PC-3 (cell line): ENCODE measurements around the gene MLXIPL. TPM values are rescaled to one million over a fixed set of nuclear protein-coding genes. Genes with fewer than 3 reads are reported as not detected.
"Not testable (repeated sequence)": the region's sequence is repeated elsewhere in the genome, so short reads cannot be mapped to it uniquely, and the experiment has no call there.

Experiments used
- ATAC-seq: fragments of 200-7000 bp; cut with Tn5 transposase; 2 replicates; pipeline ENCODE4 v1.9.1; 2020; ENCODE audit warnings: mild to moderate bottlenecking, moderate library complexity
- BruUV-seq: library from RNA; stranded (reverse); fragments of 400-500 nt; replicated peaks from 2 replicates; lab custom pipeline; 2021; lab: Mats Ljungman, UMichigan
- CTCF ChIA-PET: fragments of 300-600 bp; sonication (Branson Sonifier 250); formaldehyde crosslinking; loops from one replicate; lab custom pipeline; 2022; ENCODE audit warnings: antibody characterized with exemption; lab: Charles Lee
- POLR2A ChIA-PET: fragments of 300-600 bp; sonication (Branson Sonifier 250); formaldehyde crosslinking; loops from one replicate; lab custom pipeline; 2022; ENCODE audit warnings: antibody characterized with exemption; ENCODE audit not compliant: unreplicated experiment; lab: Charles Lee
- DNase-seq: peaks from one replicate; pipeline ENCODE4 v3.0.0-alpha.2; 2015
- H2AFZ ChIP-seq: fragments of 300-600 bp; sonication (generic); 2 replicates; pipeline ENCODE4 v1.6.0; 2016; ENCODE audit warnings: antibody characterized with exemption, low read length
- H3F3A ChIP-seq: fragments of 300-600 bp; sonication (generic); one replicate; pipeline ENCODE4 v1.6.0; 2017; ENCODE audit warnings: antibody characterized with exemption, low read length, control low read depth, mild to moderate bottlenecking; ENCODE audit not compliant: unreplicated experiment
- H3K27ac ChIP-seq: fragments of 300-600 bp; sonication (generic); 2 replicates; pipeline ENCODE4 v1.5.1; 2016; ENCODE audit warnings: mild to moderate bottlenecking, low read length
- H3K27me3 ChIP-seq: fragments of 300-600 bp; sonication (generic); 2 replicates; pipeline ENCODE4 v1.6.1; 2016; ENCODE audit warnings: low read length, mixed read lengths
- H3K36me3 ChIP-seq: fragments of 300-600 bp; sonication (generic); 2 replicates; pipeline ENCODE4 v1.6.1; 2016; ENCODE audit warnings: low read depth, mixed run types, low read length, mixed read lengths
- H3K4me1 ChIP-seq: fragments of 300-600 bp; sonication (generic); 2 replicates; pipeline ENCODE4 v1.5.1; 2016; ENCODE audit warnings: low read length; ENCODE audit not compliant: insufficient read depth
- H3K4me2 ChIP-seq: fragments of 300-600 bp; sonication (generic); 2 replicates; pipeline ENCODE4 v1.6.0; 2016; ENCODE audit warnings: low read length
- H3K4me3 ChIP-seq: fragments of 300-600 bp; sonication (generic); 2 replicates; pipeline ENCODE4 v1.5.1; 2016; ENCODE audit warnings: mild to moderate bottlenecking, low read length, mixed read lengths
- H3K79me2 ChIP-seq: fragments of 300-600 bp; sonication (generic); 2 replicates; pipeline ENCODE4 v1.6.1; 2017; ENCODE audit warnings: low read length, mixed read lengths
- H3K9ac ChIP-seq: fragments of 300-600 bp; sonication (generic); 2 replicates; pipeline ENCODE4 v1.6.0; 2016; ENCODE audit warnings: mild to moderate bottlenecking, low read length
- H3K9me2 ChIP-seq: fragments of 300-600 bp; sonication (generic); replicated peaks from 2 replicates; pipeline ENCODE4 v1.6.1; 2016; ENCODE audit warnings: mixed run types, low read length, mixed read lengths
- H3K9me3 ChIP-seq: fragments of 300-600 bp; sonication (generic); 2 replicates; pipeline ENCODE4 v1.6.1; 2016; ENCODE audit warnings: low read length, mixed read lengths
- H4K20me1 ChIP-seq: fragments of 300-600 bp; sonication (generic); 2 replicates; pipeline ENCODE4 v1.6.1; 2016; ENCODE audit warnings: low read length, mixed read lengths
- EZH2 ChIP-seq: fragments of 300-600 bp; sonication (generic); IDR thresholded peaks from one replicate; pipeline ENCODE4 v1.6.1; 2017; ENCODE audit warnings: antibody characterized with exemption, mild to moderate bottlenecking, low read length; ENCODE audit not compliant: unreplicated experiment
- EZH2phosphoT487 ChIP-seq: fragments of 300-600 bp; sonication (generic); IDR thresholded peaks from 2 replicates; pipeline ENCODE4 v1.6.1; 2018; ENCODE audit warnings: mild to moderate bottlenecking, antibody characterized with exemption, low read length, borderline replicate concordance
- intact Hi-C: fragments of 100-400 bp; cut with micrococcal nuclease; formaldehyde crosslinking; loops from 2 replicates; pipeline ENCODE4 v1.9.0; 2023
- total RNA-seq: library from RNA; depleted of rRNA; stranded (reverse); fragments of >200 nt; gene quantifications from 2 replicates; pipeline ENCODE4 v1.2.3, GENCODE V29; 2014
- TF ChIP-seq, protein P1 (sequence below): fragments of 300-600 bp; sonication (generic); conservative IDR thresholded peaks from 2 replicates; pipeline ENCODE4 v1.5.1; 2017; ENCODE audit warnings: antibody characterized with exemption, low read depth, mild to moderate bottlenecking, low read length

Gene MLXIPL
- total RNA-seq, 1 experiment from 2014 or later: 4.7 TPM

DNA sequence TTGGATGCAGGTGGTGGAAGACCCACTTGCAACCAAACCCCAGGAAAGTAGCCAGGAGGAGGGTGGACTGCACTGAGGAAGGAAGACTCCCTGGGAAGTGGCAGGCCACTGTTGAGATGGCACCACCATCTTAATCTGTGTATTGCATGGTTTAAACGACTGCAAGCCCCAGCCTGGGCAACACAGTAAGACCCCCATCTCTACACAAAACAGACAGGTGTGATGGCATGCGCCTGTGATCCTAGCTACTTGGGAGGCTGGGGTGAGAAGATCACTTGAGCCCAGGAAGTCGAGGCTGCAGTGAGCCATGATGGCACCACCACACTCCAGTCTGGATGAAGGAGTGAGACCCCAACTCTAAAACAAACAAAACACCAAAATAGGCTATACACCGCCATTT, 57.2 kb downstream of the MLXIPL start:
- intact Hi-C loops: no loop called here
- H3F3A ChIP-seq: no peaks in the 10 kb centered on the region
- no peak overlapping the region for H3K4me2 ChIP-seq
- POLR2A ChIA-PET: no interaction called here
- no peak overlapping the region for H3K4me3 ChIP-seq
- no peak overlapping the region for H2AFZ ChIP-seq
- ATAC-seq (no peak), DNase-seq (no peak)
- no peak overlapping the region for H3K9ac ChIP-seq
- CTCF ChIA-PET: no interaction called here
- no peaks in the 10 kb centered on the region for H3K27me3 ChIP-seq
- H3K79me2 ChIP-seq: no peaks in the 10 kb centered on the region
- no peak for TF ChIP-seq EZH2
- TF ChIP-seq, protein P1, sequence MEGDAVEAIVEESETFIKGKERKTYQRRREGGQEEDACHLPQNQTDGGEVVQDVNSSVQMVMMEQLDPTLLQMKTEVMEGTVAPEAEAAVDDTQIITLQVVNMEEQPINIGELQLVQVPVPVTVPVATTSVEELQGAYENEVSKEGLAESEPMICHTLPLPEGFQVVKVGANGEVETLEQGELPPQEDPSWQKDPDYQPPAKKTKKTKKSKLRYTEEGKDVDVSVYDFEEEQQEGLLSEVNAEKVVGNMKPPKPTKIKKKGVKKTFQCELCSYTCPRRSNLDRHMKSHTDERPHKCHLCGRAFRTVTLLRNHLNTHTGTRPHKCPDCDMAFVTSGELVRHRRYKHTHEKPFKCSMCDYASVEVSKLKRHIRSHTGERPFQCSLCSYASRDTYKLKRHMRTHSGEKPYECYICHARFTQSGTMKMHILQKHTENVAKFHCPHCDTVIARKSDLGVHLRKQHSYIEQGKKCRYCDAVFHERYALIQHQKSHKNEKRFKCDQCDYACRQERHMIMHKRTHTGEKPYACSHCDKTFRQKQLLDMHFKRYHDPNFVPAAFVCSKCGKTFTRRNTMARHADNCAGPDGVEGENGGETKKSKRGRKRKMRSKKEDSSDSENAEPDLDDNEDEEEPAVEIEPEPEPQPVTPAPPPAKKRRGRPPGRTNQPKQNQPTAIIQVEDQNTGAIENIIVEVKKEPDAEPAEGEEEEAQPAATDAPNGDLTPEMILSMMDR: no peak
- TF ChIP-seq EZH2phosphoT487: no peak
- no peak overlapping the region for H3K27ac ChIP-seq
- no TSS peak for BruUV-seq
- peaks cover 16% of the 10 kb centered on the region; the same call in 1 of the 2 replicates for H3K36me3 ChIP-seq
- H3K4me1 ChIP-seq: no peaks in the 10 kb centered on the region
- H3K9me3 ChIP-seq: no peaks in the 10 kb centered on the region
- H4K20me1 ChIP-seq: no peaks in the 10 kb centered on the region
- H3K9me2 ChIP-seq: no peaks in the 10 kb centered on the region

DNA sequence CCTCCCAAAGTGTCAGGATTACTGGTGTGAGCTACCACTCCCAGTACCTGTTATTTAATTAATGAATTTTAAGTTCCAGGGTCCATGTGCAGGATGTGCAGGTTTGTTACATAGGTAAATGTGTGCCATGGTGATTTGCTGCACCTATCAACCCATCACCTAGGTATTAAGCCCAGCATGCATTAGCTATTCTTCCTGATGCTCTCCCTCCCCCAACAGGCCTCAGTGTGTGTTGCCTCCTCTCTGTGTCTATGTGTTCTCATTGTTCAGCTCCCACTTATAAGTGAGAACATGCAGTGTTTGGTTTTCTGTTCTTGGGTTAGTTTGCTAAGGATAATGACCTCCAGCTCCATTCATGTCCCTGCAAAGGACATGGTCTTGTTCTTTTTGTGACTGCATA, 57.9 kb downstream of the MLXIPL start:
- DNase-seq, H3K4me1 ChIP-seq, H2AFZ ChIP-seq, H3K79me2 ChIP-seq, H3K9me2 ChIP-seq, H3K4me3 ChIP-seq, H4K20me1 ChIP-seq, BruUV-seq, H3K9ac ChIP-seq, intact Hi-C loops, CTCF ChIA-PET, H3K9me3 ChIP-seq, H3K27me3 ChIP-seq, H3K27ac ChIP-seq, H3F3A ChIP-seq: not testable (repeated sequence)
- Histone ChIP-seq H3K4me2 (peak overlapping the region; percentile 59; the same call in 1 of the 2 replicates), H3K36me3 (peaks cover 14% of the 10 kb centered on the region; the same call in 1 of the 2 replicates)
- ATAC-seq: peak; percentile 9; the same call in 1 of the 2 replicates
- POLR2A ChIA-PET: interaction anchor here (1.0 kb wide), 1 partner anchor 12 kb away, joined by 8 read pairs; the partner anchor contains the start of gene TBL2

DNA sequence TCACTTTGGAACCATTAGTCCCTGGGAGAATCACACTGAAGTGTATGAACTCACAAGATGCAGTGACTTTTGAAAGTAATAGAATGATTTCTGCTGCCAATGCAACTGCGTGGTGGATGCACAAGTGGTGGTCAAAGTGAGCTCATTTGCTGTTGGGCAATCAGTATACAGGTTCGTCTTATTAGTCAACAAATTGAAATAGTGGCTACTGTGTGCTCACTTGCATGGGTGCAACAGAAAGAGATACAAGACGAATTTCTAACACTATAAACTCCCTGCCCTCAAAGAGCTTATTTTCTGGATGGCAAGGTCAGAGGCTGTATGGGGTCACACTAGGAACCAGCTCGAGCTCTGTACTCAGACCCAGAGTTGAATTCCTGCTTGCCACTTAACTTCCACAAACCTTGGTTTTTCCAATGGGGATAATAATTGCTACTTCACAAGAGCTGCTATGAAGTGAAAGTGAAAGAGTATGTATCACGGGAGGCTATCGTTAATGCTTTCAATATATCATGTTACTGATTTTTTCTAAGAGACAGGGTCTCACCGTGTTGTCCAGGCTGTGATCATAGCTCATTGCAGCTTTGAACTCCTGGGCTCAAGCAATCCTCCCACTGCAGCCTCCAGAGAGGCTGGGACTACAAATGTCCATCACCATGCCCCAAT, 58.5 kb downstream of the MLXIPL start:
- ATAC-seq (no peak), DNase-seq (no peak)
- ChIA-PET CTCF (no interaction called here), POLR2A (interaction anchor here (1.0 kb wide), 1 partner anchor 13 kb away, joined by 8 read pairs; the partner anchor contains the start of gene TBL2)
- Histone ChIP-seq H3K4me1 (no peaks in the 10 kb centered on the region), H3K9me3 (no peaks in the 10 kb centered on the region), H3K27me3 (no peaks in the 10 kb centered on the region), H3K9ac (no peak overlapping the region), H3K4me3 (peak overlapping the region; percentile 35; the same call in 1 of the 2 replicates), H4K20me1 (no peaks in the 10 kb centered on the region), H3K9me2 (no peaks in the 10 kb centered on the region), H3K27ac (no peak overlapping the region), H3K79me2 (no peaks in the 10 kb centered on the region), H3F3A (no peaks in the 10 kb centered on the region), H3K4me2 (peak overlapping the region; percentile 59), H3K36me3 (peaks cover 10% of the 10 kb centered on the region; the same call in 1 of the 2 replicates), H2AFZ (no peak overlapping the region)
- intact Hi-C loops: no loop called here
- TF ChIP-seq EZH2 (no peak), EZH2phosphoT487 (no peak)
- TF ChIP-seq, protein P1: no peak
- BruUV-seq: no TSS peak
